DND-41 (cell line): ENCODE data around the gene KCNIP1.

Experiments used
- ATAC-seq: fragments of 200-7000 bp; cut with Tn5 transposase; 3 replicates; pipeline ENCODE4 v1.9.1; 2021; ENCODE audit warnings: low read depth; ENCODE audit not compliant: insufficient read depth
- DNase-seq: peaks from one replicate; pipeline ENCODE4 v3.0.0-alpha.2; 2020
- H2AFZ ChIP-seq: 2 replicates; pipeline ENCODE4 v1.6.0; 2012; ENCODE audit warnings: low read depth, low read length
- H3K27ac ChIP-seq: 2 replicates; pipeline ENCODE4 v1.5.1; 2012; ENCODE audit warnings: low read length, inconsistent platforms
- H3K27me3 ChIP-seq: fragments of 200-600 bp; sonication (generic); 2 replicates; pipeline ENCODE4 v1.6.0; 2012; ENCODE audit warnings: low read length, mild to moderate bottlenecking, inconsistent platforms; ENCODE audit not compliant: insufficient read depth, poor library complexity
- H3K36me3 ChIP-seq: 2 replicates; pipeline ENCODE4 v1.5.1; 2012; ENCODE audit warnings: low read length, inconsistent platforms; ENCODE audit not compliant: insufficient read depth
- H3K4me1 ChIP-seq: 2 replicates; pipeline ENCODE4 v1.5.1; 2012; ENCODE audit warnings: mild to moderate bottlenecking, low read length; ENCODE audit not compliant: insufficient read depth
- H3K4me2 ChIP-seq: 2 replicates; pipeline ENCODE4 v1.6.0; 2012; ENCODE audit warnings: mild to moderate bottlenecking, moderate library complexity, low read length, inconsistent platforms; ENCODE audit not compliant: insufficient read depth
- H3K4me3 ChIP-seq, 2 experiments: fragments of 200-600 bp in 1 of 2; shearing (Covaris generic) in 1 of 2; 2 replicates each; pipeline ENCODE4 v1.5.1; 2012 to 2016; ENCODE audit warnings: inconsistent platforms in 2 of 2, low read length in 2 of 2, mild to moderate bottlenecking in 2 of 2, low read depth in 1 of 2, moderate library complexity in 1 of 2
- H3K79me2 ChIP-seq: 2 replicates; pipeline ENCODE4 v1.6.0; 2012; ENCODE audit warnings: low read length, inconsistent platforms; ENCODE audit not compliant: insufficient read depth
- H3K9ac ChIP-seq: 2 replicates; pipeline ENCODE4 v1.6.0; 2012; ENCODE audit warnings: low read depth, mild to moderate bottlenecking, inconsistent platforms, low read length, moderate library complexity
- H3K9me3 ChIP-seq: 2 replicates; pipeline ENCODE4 v1.5.1; 2012; ENCODE audit warnings: low read length, moderate library complexity, mild to moderate bottlenecking, inconsistent platforms; ENCODE audit not compliant: insufficient read depth, severe bottlenecking
- H4K20me1 ChIP-seq: 2 replicates; pipeline ENCODE4 v1.6.0; 2012; ENCODE audit warnings: low read length; ENCODE audit not compliant: insufficient read depth
- EZH2 ChIP-seq: IDR thresholded peaks from 3 replicates; pipeline ENCODE4 v1.6.1; 2012; ENCODE audit warnings: borderline replicate concordance, low read depth, mild to moderate bottlenecking, moderate library complexity, low read length, inconsistent platforms; ENCODE audit not compliant: severe bottlenecking
- TF ChIP-seq, protein P1 (sequence below): IDR thresholded peaks from 2 replicates; pipeline ENCODE4 v1.5.1; 2012; ENCODE audit warnings: borderline replicate concordance, low read length, moderate library complexity, mild to moderate bottlenecking; ENCODE audit not compliant: poor library complexity, severe bottlenecking; ENCODE audit errors: extremely low read depth

Gene KCNIP1

DNA sequence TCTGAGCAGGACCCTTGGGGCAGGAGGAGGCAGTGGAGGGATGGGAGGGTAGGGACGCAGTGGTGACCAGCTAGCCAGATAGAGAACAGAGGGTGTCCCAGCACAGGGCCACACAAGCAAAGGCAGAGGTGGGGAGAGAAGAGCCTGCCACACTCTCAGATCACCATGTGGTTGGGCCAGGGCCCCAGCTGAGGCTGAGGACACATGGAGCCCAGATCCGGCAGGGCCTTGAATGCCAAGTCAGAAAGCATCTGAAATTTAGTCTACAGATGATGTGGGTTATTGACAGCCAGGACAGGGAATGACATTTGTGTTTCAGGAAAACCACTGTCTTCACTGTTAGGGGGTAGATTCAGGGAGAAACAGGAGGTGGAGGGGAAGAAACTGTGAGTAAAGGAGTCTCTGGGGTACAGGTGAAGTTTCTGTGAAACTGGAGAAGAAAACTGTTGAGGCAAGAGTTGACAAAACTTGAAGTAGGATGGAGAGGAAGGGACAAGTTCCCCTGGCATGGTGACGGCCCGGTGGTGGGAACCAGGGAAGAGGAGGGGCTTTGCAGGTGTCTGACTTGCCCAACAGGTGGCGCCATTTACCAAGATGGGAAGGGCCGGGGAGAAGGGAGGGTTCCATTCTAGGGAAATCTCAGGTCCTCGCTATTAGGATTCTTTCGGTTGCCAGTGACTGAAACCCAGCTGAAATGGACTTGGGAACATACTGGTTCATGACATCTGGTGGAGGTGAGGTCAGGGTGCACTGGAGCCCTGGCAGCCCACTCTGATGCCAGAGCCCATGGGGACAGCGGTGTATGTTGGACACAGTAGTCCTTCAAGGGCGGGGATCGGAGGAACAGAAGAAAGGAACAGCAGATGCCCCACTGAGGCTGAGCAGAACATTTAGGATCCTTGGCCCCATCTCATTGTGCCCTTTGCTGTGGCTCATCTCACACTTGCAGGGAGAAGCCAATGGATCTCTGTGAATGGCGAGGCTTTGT, 100.1 kb downstream of the KCNIP1 start:
- ATAC-seq = peak; percentile 93
- H3K27ac ChIP-seq = no peak overlapping the region
- peak; percentile 60 for DNase-seq
- no peaks in the 10 kb centered on the region for H3K79me2 ChIP-seq
- no peak overlapping the region for H3K4me2 ChIP-seq
- H3K9ac ChIP-seq = no peak overlapping the region
- no peak overlapping the region for H2AFZ ChIP-seq
- TF ChIP-seq, protein P1, sequence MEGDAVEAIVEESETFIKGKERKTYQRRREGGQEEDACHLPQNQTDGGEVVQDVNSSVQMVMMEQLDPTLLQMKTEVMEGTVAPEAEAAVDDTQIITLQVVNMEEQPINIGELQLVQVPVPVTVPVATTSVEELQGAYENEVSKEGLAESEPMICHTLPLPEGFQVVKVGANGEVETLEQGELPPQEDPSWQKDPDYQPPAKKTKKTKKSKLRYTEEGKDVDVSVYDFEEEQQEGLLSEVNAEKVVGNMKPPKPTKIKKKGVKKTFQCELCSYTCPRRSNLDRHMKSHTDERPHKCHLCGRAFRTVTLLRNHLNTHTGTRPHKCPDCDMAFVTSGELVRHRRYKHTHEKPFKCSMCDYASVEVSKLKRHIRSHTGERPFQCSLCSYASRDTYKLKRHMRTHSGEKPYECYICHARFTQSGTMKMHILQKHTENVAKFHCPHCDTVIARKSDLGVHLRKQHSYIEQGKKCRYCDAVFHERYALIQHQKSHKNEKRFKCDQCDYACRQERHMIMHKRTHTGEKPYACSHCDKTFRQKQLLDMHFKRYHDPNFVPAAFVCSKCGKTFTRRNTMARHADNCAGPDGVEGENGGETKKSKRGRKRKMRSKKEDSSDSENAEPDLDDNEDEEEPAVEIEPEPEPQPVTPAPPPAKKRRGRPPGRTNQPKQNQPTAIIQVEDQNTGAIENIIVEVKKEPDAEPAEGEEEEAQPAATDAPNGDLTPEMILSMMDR = peak; percentile 88
- no peak for TF ChIP-seq EZH2
- H4K20me1 ChIP-seq = no peaks in the 10 kb centered on the region; the same call in 1 of the 2 replicates
- H3K4me3 ChIP-seq = no peak overlapping the region
- H3K4me1 ChIP-seq = no peaks in the 10 kb centered on the region
- no peaks in the 10 kb centered on the region for H3K36me3 ChIP-seq
- H3K9me3 ChIP-seq = no peaks in the 10 kb centered on the region
- H3K27me3 ChIP-seq = peaks cover 19% of the 10 kb centered on the region

DNA sequence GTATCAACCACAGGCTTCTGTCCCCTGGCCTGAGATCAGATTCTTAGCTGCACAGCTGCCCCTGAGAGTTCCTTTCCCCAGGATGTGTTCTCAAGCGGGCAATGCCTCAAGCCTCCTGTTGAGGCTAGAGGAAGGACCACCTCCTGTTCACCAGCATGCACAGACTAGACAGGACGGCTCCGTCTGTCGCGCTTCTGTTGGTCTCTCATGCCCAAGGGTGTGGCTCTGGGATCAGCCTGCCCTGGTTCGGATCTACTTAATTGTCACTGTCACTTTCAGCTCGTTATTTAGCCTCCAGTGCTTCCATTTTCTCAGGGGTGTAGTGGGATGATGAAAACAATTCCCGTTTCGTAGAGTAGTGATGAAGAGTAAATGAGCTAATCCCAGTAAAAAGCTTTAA, 103.1 kb downstream of the KCNIP1 start:
- Histone ChIP-seq H3K4me3 (no peak overlapping the region), H2AFZ (no peak overlapping the region), H3K79me2 (no peaks in the 10 kb centered on the region), H4K20me1 (no peaks in the 10 kb centered on the region), H3K4me2 (no peak overlapping the region), H3K9me3 (no peaks in the 10 kb centered on the region), H3K27ac (no peak overlapping the region), H3K4me1 (no peaks in the 10 kb centered on the region), H3K36me3 (no peaks in the 10 kb centered on the region), H3K9ac (no peak overlapping the region), H3K27me3 (peaks cover 11% of the 10 kb centered on the region)
- DNase-seq = no peak
- no peak for TF ChIP-seq EZH2
- TF ChIP-seq, protein P1 = no peak
- ATAC-seq = no peak

DNA sequence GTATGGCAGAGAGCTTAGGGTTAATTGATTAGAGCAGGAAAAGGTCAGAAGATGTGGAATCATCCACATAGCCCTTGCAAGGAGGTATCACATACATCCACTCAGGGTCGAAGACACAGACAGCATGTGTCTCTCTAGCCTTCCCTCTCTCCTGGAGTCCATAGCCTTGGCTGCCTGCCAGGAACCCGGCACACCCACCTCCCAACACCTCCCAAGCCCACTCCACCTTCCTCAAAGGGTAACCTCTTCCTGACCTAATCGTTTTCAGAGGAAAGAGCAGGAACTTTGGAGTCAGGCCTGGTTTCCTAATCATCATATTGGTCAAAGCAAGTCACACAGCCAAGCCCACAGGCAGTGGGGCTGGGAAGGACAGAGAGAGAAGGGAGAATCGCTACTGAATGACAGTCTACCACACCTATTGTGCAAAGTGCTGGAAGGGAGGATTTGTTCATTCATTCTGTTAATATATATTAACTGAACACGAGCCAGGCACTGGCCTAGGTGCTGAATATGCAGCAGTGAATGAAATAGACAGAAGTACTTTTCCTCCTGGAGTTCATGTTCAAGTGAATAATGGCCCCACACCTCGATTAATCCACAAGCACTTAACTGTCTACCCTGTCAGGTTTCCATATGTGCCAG, 107.8 kb downstream of the KCNIP1 start:
- Histone ChIP-seq H4K20me1 (no peaks in the 10 kb centered on the region), H3K9ac (no peak overlapping the region), H3K27ac (no peak overlapping the region), H3K79me2 (no peaks in the 10 kb centered on the region), H2AFZ (no peak overlapping the region), H3K4me2 (no peak overlapping the region), H3K4me1 (no peaks in the 10 kb centered on the region), H3K27me3 (peaks cover 12% of the 10 kb centered on the region), H3K36me3 (no peaks in the 10 kb centered on the region), H3K9me3 (no peaks in the 10 kb centered on the region), H3K4me3 (no peak overlapping the region)
- TF ChIP-seq EZH2 = no peak
- ATAC-seq = no peak
- no peak for DNase-seq

DNA sequence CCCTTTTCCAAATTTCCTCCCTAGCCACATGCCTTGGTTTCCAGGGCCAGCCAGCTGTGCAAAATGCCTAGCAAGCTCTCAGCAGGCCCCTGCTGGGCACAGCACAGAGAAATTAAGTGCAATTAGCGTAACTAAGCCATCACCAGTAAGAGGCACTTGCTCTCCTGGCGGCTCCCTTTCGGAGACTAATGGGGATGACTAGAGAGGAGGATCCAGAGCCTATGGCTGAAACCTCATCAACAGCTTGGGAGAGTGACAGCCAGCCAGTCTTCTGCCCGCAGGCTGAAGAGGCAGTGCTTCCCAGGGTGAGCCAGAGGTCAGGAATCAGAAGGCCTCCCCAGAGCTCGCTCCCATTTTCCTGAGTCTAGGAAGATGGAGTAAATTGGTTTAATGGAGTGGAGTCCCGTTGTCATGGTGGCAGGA, 108.4 kb downstream of the KCNIP1 start:
- Histone ChIP-seq H3K27ac (no peak overlapping the region), H3K9ac (no peak overlapping the region), H3K79me2 (no peaks in the 10 kb centered on the region), H3K4me3 (no peak overlapping the region), H3K4me2 (no peak overlapping the region), H3K9me3 (no peaks in the 10 kb centered on the region), H3K27me3 (peaks cover 9% of the 10 kb centered on the region), H3K4me1 (no peaks in the 10 kb centered on the region), H2AFZ (no peak overlapping the region), H3K36me3 (no peaks in the 10 kb centered on the region), H4K20me1 (no peaks in the 10 kb centered on the region)
- TF ChIP-seq, protein P1 = no peak
- no peak for TF ChIP-seq EZH2
- ATAC-seq (no peak), DNase-seq (no peak)
